Endodermal cell (in vitro differentiated cells): Measurements from ENCODE around the gene SAG. TPM values are rescaled to one million over a fixed set of nuclear protein-coding genes. Genes with fewer than 3 reads are reported as not detected.

Source experiments
- DNase-seq: peaks from one replicate; pipeline ENCODE4 v3.0.0-alpha.2; 2017
- H3K27ac ChIP-seq: 2 replicates; pipeline ENCODE4 v1.5.1; 2013; ENCODE audit warnings: mild to moderate bottlenecking, low read depth, low read length, moderate library complexity
- H3K27me3 ChIP-seq: 2 replicates; pipeline ENCODE4 v1.6.1; 2013; ENCODE audit warnings: mild to moderate bottlenecking, low read length, moderate library complexity; ENCODE audit not compliant: insufficient read depth, control insufficient read depth, poor library complexity, severe bottlenecking
- H3K36me3 ChIP-seq: 2 replicates; pipeline ENCODE4 v1.7.0; 2013; ENCODE audit warnings: mild to moderate bottlenecking, low read length, moderate library complexity; ENCODE audit not compliant: control insufficient read depth, insufficient read depth
- H3K4me1 ChIP-seq: one replicate; pipeline ENCODE4 v1.7.0; 2013; ENCODE audit warnings: low read length; ENCODE audit not compliant: control insufficient read depth, insufficient read depth
- H3K4me3 ChIP-seq: 2 replicates; pipeline ENCODE4 v1.5.1; 2013; ENCODE audit warnings: mild to moderate bottlenecking, low read length, moderate library complexity
- H3K9ac ChIP-seq: 2 replicates; pipeline ENCODE4 v1.6.1; 2013; ENCODE audit warnings: mild to moderate bottlenecking, low read length, moderate library complexity; ENCODE audit not compliant: poor library complexity, severe bottlenecking; ENCODE audit errors: extremely low read depth
- H3K9me3 ChIP-seq: 2 replicates; pipeline ENCODE4 v1.6.1; 2013; ENCODE audit warnings: mild to moderate bottlenecking, low read length, moderate library complexity; ENCODE audit not compliant: control insufficient read depth
- H3K27ac Mint-ChIP-seq: 2 replicates; pipeline ENCODE4 v1.8.0; 2020; ENCODE audit warnings: mixed read lengths
- H3K27me3 Mint-ChIP-seq: 2 replicates; pipeline ENCODE4 v1.8.0; 2021; ENCODE audit warnings: mild to moderate bottlenecking, mixed read lengths; ENCODE audit not compliant: insufficient read depth
- H3K36me3 Mint-ChIP-seq: 2 replicates; pipeline ENCODE4 v1.8.0; 2020; ENCODE audit warnings: low read depth, mixed read lengths
- H3K4me1 Mint-ChIP-seq: 2 replicates; pipeline ENCODE4 v1.8.0; 2020; ENCODE audit warnings: mixed read lengths
- H3K4me3 Mint-ChIP-seq: 2 replicates; pipeline ENCODE4 v1.8.0; 2020; ENCODE audit warnings: mild to moderate bottlenecking, moderate library complexity, mixed read lengths
- H3K9me3 Mint-ChIP-seq: 2 replicates; pipeline ENCODE4 v1.8.0; 2020; ENCODE audit warnings: mild to moderate bottlenecking, mixed read lengths
- CTCF ChIP-seq: fragments of 200-600 bp; sonication (generic); conservative IDR thresholded peaks from 2 replicates; pipeline ENCODE4 v1.5.0; 2021; ENCODE audit warnings: antibody characterized with exemption, mild to moderate bottlenecking
- WGBS, 2 experiments: methylation state at CpG; one replicate each; pipeline versions ENCODE4 v1.1.5 to v1.1.7; 2013; ENCODE audit warnings: missing lambda C conversion rate in 2 of 2, mixed read lengths in 1 of 2; ENCODE audit not compliant: insufficient coverage in 1 of 2, insufficient read length in 1 of 2; 5-methylcytosine and 5-hydroxymethylcytosine counted together
- total RNA-seq, 2 donors: library from RNA; stranded (reverse); fragmentation: NEBNext Ultra II Directional in 1 of 2; extraction: Animal tissue kit (Norgen Biotek cat#: 25700) in 1 of 2; gene quantifications; 2 replicates in 1 of 2; 3 replicates in 1 of 2; pipeline ENCODE4 v1.2.1, GENCODE V29; 2021

SAG gene
- total RNA-seq, 2 donors from 2014 or later: not detected

- no peaks in the 10 kb centered on the region for H3K9me3 ChIP-seq
- TF ChIP-seq CTCF: no peak
- H3K27me3 Mint-ChIP-seq: no peaks in the 10 kb centered on the region
- no peak for DNase-seq
- no peak overlapping the region for H3K9ac ChIP-seq
- H3K4me3 Mint-ChIP-seq: no peak overlapping the region
- peaks cover 10% of the 10 kb centered on the region for H3K4me1 Mint-ChIP-seq
- H3K9me3 Mint-ChIP-seq: no peaks in the 10 kb centered on the region
- WGBS, 2 experiments: 96 to 100% methylated on average over 1 to 5 of the region's 5 CpGs
- H3K27ac Mint-ChIP-seq: no peak overlapping the region
- H3K36me3 Mint-ChIP-seq: peaks cover 79% of the 10 kb centered on the region
- peaks cover 83% of the 10 kb centered on the region for H3K36me3 ChIP-seq
- no peaks in the 10 kb centered on the region for H3K27me3 ChIP-seq
- no peaks in the 10 kb centered on the region for H3K4me1 ChIP-seq
- H3K27ac ChIP-seq: no peak overlapping the region
- H3K4me3 ChIP-seq: no peak overlapping the region
Measured at GRCh38 chr2:233260661-233261060, 47.0 kb upstream of the SAG start.

- no peak for TF ChIP-seq CTCF
- Histone ChIP-seq H3K4me3 (no peak overlapping the region), H3K9ac (no peak overlapping the region), H3K36me3 (peaks cover 87% of the 10 kb centered on the region), H3K27me3 (no peaks in the 10 kb centered on the region), H3K4me1 (no peaks in the 10 kb centered on the region), H3K9me3 (no peaks in the 10 kb centered on the region), H3K27ac (no peak overlapping the region)
- H3K27ac Mint-ChIP-seq: peak overlapping the region; percentile 52
- H3K4me1 Mint-ChIP-seq: peaks cover 13% of the 10 kb centered on the region
- H3K36me3 Mint-ChIP-seq: peaks cover 86% of the 10 kb centered on the region
- no peak overlapping the region for H3K4me3 Mint-ChIP-seq
- no peaks in the 10 kb centered on the region for H3K9me3 Mint-ChIP-seq
- H3K27me3 Mint-ChIP-seq: no peaks in the 10 kb centered on the region
- 94 to 96% methylated on average over 6 to 9 of the region's 9 CpGs for WGBS, 2 experiments
- no peak for DNase-seq
Measured at GRCh38 chr2:233261819-233262555, 45.6 kb upstream of the SAG start.

- WGBS, 2 experiments: 90 to 93% methylated on average over 5 of the region's 5 CpGs
- Histone ChIP-seq H3K4me3 (no peak overlapping the region), H3K36me3 (peaks cover 88% of the 10 kb centered on the region), H3K27ac (no peak overlapping the region), H3K27me3 (no peaks in the 10 kb centered on the region), H3K4me1 (no peaks in the 10 kb centered on the region), H3K9me3 (no peaks in the 10 kb centered on the region), H3K9ac (no peak overlapping the region)
- Mint-ChIP-seq H3K36me3 (peaks cover 86% of the 10 kb centered on the region), H3K27me3 (no peaks in the 10 kb centered on the region), H3K27ac (peak overlapping the region; percentile 52), H3K4me3 (no peak overlapping the region), H3K9me3 (no peaks in the 10 kb centered on the region), H3K4me1 (peaks cover 13% of the 10 kb centered on the region)
- no peak for DNase-seq
- TF ChIP-seq CTCF: no peak
Measured at GRCh38 chr2:233262562-233262961, 45.1 kb upstream of the SAG start.
